GM18526 (cell line): ENCODE measurements around the gene MYO18B.

Experiments used
- POLR2A ChIP-seq: IDR thresholded peaks from 3 replicates; pipeline ENCODE4 v1.6.1; 2011; ENCODE audit not compliant: insufficient read length; ENCODE audit errors: extremely low read depth

The MYO18B gene, protein sequence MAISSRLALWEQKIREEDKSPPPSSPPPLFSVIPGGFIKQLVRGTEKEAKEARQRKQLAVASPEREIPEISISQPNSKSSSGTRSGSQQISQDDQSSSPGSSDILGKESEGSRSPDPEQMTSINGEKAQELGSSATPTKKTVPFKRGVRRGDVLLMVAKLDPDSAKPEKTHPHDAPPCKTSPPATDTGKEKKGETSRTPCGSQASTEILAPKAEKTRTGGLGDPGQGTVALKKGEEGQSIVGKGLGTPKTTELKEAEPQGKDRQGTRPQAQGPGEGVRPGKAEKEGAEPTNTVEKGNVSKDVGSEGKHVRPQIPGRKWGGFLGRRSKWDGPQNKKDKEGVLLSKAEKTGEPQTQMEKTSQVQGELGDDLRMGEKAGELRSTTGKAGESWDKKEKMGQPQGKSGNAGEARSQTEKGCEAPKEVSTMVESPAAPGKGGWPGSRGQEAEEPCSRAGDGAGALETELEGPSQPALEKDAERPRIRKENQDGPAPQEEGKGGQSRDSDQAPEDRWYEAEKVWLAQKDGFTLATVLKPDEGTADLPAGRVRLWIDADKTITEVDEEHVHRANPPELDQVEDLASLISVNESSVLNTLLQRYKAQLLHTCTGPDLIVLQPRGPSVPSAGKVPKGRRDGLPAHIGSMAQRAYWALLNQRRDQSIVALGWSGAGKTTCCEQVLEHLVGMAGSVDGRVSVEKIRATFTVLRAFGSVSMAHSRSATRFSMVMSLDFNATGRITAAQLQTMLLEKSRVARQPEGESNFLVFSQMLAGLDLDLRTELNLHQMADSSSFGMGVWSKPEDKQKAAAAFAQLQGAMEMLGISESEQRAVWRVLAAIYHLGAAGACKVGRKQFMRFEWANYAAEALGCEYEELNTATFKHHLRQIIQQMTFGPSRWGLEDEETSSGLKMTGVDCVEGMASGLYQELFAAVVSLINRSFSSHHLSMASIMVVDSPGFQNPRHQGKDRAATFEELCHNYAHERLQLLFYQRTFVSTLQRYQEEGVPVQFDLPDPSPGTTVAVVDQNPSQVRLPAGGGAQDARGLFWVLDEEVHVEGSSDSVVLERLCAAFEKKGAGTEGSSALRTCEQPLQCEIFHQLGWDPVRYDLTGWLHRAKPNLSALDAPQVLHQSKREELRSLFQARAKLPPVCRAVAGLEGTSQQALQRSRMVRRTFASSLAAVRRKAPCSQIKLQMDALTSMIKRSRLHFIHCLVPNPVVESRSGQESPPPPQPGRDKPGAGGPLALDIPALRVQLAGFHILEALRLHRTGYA (N-terminal part only)

DNA sequence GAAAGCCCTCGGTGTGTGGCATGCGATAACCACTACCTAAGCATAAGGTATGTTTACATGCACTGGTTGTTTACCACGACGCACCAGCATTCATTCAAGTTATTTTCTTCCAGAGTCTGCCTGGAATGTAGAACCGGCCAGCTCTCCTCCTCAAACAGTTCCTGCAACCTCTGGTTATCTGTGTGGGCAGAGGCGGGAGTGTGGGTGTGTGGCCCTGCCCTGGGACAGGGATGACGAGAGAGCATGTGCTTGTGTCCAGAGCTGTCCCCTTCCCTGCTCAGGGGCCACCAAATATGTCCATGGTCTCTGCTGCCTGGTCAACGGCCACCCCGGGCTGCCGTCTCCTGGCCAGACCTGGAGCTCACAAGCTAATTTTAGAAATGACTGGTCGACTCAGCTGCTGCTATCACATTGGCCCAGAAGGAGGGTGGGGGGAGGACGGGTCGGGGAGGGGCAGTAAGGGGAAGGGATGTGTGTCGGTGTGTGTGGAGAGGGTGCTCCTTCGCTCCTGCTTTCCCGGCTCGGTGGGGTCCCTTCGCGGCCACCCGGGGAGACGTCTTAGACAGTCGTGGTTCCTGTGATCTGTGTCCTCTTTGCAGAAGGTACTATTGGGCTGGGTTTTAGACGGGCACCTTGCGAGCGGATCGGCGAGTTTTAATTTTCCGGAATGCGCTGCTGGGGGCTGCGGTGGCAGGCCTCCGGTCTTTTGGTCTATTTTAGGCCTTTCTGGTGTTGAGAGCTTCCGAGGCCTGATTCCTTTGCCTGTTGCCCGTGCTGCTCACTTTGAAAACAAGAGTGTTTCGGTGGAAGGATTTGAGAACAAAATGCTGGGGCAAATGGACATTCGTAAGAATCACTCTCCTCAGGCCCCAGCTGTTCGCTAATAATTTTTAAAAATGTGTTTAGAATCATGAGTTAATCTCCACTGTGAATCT, at the start of gene MYO18B:
Gene MYO18B, plus strand, starts transcription at position 497 of the 935 bp plus-strand sequence. CDS start 18,905 bp downstream, outside the sequence.
- no peak for TF ChIP-seq POLR2A

DNA sequence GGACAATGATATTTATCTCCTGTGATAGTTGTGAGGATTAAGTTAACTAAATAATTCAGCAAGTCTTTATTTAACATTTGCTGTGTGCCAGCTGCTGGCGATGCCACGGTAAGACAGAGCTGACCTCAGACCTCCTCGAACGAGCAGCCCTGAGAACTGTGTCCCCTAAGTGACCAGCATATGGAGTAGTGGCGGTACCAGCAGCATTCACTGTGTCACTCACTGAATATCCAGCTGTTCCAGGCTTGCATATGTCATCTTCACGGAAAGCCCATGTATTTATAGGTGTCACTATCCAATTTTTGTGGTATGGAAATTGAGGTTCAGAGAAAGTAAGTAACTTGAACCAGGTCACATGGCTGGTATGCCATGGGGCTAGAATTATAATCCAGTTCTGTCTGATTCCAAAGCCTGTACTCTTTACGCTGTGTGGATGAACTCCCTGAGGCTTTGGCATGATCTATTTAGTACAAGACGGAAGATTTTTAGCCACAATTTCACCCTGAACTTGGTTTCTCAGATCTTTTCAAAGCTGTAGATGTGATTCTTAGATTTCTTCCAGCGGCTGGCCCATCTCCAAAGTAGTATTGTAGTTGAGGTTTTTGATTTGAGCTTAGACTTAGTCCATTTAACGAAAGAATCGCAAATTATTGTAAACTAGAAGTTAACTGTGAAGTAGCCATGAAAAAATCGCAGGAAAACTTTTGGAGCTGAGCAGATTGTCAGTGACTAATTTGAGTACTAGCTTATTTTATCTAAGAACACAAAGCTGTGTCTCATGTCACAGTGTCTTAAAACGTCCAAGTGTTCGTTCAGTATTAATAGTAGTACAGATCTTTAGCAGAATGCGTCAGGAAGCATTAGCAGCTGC, 49.4 kb upstream of the MYO18B start:
- no peak for TF ChIP-seq POLR2A

DNA sequence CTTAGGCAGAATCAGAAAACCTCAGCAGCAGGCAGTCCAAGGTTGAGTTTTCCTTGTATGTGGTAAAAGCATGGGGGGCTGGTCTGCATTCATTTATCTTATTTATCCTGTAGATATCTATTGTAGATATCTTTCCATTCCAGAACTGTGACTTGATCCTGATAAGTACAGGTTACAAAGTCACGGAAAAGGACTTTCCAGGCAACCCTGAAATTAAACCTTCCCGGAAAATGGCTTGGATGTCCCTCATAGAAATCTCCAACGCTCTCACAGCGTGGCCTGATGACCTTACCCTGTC, 48.8 kb upstream of the MYO18B start:
- TF ChIP-seq POLR2A = no peak

DNA sequence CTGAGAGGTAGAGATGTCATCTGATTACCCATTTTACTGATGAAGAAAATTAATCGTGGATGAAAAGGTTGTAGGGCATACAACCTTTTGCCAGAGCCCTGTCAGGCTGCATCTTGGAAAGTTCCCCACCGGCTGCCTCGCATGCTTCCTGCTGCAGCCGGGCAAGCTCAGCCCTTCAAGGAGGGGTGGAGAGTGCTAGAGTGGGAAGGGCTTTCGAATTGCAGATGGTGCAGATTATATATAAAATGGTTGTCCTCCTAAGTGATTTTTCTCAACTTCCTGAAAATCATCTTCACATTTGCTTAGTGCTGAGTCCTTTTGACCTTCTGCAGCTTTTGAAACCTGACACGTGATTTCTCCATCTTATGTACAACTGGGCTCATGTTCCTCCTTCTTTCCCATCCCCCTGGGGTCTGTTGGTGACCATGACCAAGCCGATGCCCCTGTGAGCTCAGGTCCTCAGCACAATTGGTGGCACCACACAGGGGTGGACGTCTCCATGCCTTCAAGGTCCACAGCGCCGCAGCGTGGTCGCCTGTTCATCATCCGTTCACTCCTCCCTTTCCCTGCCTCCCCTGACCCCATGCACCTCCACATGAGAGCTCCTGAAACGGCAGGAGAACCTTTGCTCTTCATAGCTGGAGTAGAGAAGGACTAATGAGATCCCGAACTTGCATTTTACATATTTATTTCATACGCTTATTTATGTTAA, 47.6 kb upstream of the MYO18B start:
- no peak for TF ChIP-seq POLR2A

DNA sequence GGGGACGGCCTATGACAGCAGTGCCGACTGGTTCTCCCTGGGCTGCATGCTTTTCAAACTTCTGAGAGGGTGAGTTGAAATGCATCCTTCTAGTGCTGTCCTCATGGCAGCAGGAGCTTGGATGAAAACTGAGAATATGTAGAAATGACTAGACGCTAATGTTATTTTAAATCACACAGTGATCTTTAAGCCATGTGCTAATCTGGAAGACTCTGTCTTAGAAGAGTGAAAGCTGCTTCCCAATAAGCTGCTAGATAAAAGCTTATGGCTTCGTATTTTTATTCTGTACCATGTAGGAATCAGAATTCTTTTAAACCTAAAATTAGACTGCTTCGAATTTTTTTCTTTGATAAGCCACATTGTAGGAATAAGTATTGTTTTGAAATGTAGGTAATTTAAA, 46.8 kb upstream of the MYO18B start:
- no peak for TF ChIP-seq POLR2A

DNA sequence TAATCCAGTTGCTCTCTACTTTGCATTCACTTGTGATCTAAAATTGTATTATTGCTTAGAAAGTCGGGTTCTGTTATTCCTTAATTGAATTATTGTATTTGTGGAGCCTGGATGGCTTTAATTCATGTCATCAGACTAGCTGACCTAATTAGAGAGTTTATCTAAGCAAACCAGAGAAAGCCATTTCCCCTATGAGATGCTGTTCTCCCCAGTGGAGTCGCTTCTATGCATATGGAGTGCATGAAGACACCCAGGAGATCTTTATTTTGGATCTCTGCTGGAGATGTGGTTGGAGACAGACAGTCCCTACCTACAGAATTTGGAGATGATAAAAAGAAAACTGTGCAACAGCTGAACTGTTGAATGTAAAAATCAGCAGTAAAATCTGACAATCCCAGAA, 45.2 kb upstream of the MYO18B start:
- TF ChIP-seq POLR2A = no peak

DNA sequence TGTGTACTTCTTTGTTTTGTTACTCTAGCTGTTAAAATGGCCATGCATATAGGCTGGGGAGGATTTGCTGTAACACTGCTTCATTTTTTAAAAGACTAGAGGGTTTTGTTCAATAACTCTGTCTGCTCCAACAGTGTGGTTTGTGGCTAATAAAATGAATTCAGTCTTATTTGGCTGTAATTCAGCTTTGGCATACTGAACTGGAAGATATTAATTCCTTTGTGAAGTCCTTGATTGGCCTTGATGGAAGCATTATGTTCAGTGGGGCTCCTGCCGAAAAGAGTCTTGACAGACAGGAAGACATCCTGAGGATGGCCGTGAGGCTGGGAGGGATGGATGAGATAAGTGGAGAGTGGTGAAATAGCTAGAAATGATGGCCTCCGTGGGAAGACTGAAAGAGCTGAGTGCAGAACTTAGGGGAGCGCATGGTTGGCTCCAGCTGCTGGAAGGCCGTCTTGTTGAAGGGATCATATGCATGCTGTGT, 44.8 kb upstream of the MYO18B start:
- TF ChIP-seq POLR2A = no peak

DNA sequence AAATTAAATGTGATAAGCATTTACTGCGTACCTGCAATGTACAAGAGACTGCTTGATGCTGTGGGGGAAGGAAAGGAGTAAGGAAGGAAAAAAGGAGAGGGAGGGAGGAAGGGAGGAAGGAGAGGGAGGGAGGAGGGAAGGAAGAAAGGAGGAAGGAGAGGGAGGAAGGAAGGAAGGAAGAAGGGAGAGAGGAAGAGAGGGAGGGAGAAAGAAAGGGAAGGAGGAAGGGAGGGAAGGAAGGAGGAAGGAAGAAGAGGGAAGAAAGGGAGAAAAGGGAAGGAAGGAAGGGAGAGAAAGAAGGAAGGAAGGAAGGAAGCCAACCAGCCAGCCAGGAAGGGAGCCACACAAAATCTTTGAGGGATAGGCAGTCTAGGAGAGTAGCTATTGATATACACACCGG, 44.0 kb upstream of the MYO18B start:
- TF ChIP-seq POLR2A = no peak

DNA sequence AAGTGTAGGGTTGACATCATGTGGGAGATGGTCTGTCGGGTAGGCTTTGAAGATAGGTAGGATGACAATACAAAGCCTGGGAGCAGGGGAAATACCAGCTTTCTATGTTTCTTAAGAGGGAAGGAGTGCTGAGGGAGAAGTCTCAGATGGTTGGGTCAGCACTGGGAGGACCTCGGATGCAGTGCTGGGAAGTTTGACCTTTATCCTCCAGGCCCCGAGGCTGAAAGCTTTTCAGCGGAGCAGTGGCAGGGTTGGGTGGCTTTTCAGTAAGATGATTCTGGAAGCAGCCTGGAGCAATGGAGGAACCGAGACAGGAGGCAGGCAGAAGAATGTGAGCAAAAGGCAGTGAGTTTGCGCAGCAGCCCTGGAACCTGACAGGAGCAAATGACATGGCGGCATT, 43.5 kb upstream of the MYO18B start:
- no peak for TF ChIP-seq POLR2A

DNA sequence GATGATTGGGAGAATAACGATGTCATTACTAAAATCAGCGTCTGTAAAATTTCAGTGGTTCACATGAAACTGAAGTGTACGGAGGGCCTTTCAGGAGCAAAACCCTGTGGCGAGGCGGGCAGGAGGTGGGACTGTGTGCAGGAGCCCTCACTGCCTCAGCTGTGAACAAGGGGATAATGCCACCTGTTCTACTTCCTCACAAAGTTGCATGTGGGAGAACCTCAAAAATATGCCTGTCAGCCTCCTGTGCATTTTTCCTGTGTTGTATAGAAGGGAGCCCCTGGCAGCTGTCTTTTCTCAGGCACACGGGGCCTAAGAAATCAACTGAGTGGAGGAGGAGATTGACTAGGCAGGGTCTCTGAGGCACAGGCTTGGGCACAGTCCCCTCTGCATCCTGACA, 43.0 kb upstream of the MYO18B start:
- TF ChIP-seq POLR2A = no peak

DNA sequence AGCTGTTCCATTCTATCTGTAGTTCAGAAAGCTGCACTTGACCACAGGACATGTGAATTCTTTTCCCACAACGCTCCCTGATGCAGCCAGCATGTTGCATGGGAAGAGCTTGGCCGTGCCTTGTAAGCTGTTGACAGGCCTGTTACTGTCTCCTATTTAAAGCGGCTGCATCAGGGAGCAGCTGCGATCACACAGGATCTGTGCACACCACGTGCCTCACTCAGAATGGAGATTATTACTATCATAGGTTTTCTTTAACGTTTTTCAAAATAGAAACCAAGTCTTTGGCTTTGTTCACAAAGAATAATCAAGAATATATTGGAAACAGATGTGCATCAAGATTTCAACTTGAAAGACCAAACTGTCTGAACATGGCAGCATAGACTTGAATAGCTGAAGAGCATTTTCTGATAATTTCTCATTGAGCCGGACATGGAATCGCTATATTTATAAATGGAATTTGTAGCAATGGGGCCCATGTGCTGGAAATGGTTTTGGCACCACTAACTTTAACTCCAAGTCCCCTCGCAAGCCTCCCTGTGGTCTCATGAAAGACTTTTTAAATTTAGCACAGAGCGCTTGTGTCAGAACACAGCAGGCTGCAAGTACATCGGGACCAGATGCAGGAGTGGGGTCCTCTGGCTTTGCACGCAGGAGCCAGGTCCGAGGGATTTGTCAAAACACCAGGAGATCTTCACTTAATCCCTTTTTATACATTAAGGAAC, 40.8 kb upstream of the MYO18B start:
- no peak for TF ChIP-seq POLR2A

DNA sequence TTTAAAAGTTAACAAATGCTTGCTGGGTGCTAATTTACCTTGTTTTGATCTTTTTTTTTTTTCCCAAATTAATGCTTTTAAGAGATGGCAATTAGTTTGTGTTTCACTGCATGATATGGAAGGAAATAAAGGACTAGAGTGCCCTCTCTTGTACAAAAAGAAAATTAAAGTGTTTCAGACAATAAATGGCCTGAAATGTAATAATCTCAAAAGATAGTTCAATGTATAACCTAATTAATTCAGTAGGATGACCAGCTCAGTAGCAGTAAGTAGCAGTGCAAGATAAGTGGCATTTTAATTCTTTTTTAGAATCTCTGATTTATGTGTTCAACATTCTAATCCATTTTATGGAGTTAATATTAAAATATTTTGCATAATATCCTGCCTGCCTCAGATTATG, 39.9 kb upstream of the MYO18B start:
- no peak for TF ChIP-seq POLR2A

DNA sequence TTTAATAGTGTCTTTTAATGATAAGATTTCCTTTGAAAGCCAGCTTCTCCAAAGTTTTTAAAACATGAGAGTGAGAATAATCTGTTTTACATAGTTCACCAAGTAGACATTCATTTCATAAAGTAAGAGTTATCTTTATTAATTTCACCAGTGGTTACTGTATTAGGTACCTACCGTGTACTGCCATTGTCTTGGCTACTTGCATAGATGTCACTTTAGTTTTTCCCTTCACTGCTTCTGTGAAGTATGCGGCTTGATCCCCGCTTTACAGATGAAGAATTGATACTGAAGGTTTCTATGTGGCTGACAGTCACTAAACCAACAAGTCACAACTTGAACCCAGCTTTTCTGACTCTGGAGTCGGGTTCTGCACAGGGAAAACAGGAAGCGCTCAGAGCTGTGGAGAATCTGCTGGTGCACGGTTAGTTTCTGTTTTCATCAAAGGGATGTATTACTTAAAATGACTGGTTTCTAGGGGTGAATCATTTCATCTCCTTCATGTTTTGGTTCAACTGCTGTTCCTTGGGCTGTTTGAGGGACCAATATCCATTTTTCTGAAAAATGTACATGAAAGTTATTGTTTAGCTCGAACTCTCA, 39.3 kb upstream of the MYO18B start:
- TF ChIP-seq POLR2A = no peak
